HepG2 (cell line): ENCODE results near the gene CHML. TPM values are rescaled to one million over a fixed set of nuclear protein-coding genes. Genes with fewer than 3 reads are reported as not detected.

Source experiments
- ATF7-NPFF ChIP-seq: sonication (generic); formaldehyde crosslinking; IDR thresholded peaks from 2 replicates; pipeline ENCODE4 v1.8.1; 2023; ENCODE audit warnings: mild to moderate bottlenecking, low read depth, missing genetic modification reagents, moderate library complexity
- ATRX ChIP-seq: sonication (generic); formaldehyde crosslinking; IDR thresholded peaks from 2 replicates; pipeline ENCODE4 v1.4.0; 2020; ENCODE audit warnings: missing genetic modification reagents, borderline replicate concordance
- CBX5 ChIP-seq: sonication (generic); formaldehyde crosslinking; IDR thresholded peaks from 2 replicates; pipeline ENCODE4 v1.4.0; 2020; ENCODE audit warnings: missing genetic modification reagents, borderline replicate concordance
- DBP ChIP-seq: sonication (generic); formaldehyde crosslinking; IDR thresholded peaks from 2 replicates; pipeline ENCODE4 v1.4.0; 2020; ENCODE audit warnings: missing genetic modification reagents; ENCODE audit errors: not compliant biosample characterization
- DMAP1 ChIP-seq: IDR thresholded peaks from 2 replicates; pipeline ENCODE4 v1.6.1; 2016
- FLYWCH1 ChIP-seq: sonication (generic); formaldehyde crosslinking; IDR thresholded peaks from 2 replicates; pipeline ENCODE4 v1.8.1; 2023; ENCODE audit warnings: mild to moderate bottlenecking, missing genetic modification reagents
- HDAC2 ChIP-seq: sonication (generic); formaldehyde crosslinking; IDR thresholded peaks from 2 replicates; pipeline ENCODE4 v1.4.0; 2020; ENCODE audit warnings: missing genetic modification reagents
- IKZF5 ChIP-seq: IDR thresholded peaks from 2 replicates; pipeline ENCODE4 v1.6.1; 2018; ENCODE audit warnings: missing genetic modification reagents, mild to moderate bottlenecking, missing compliant biosample characterization
- IRF9 ChIP-seq: sonication (generic); formaldehyde crosslinking; IDR thresholded peaks from 2 replicates; pipeline ENCODE4 v1.8.0; 2022; ENCODE audit warnings: missing genetic modification reagents, mild to moderate bottlenecking, borderline replicate concordance
- MBNL3 ChIP-seq: fragments of 250-450 bp; sonication (Bioruptor Pico); conservative IDR thresholded peaks from 2 replicates; pipeline ENCODE4 v1.8.0; 2022; ENCODE audit warnings: mild to moderate bottlenecking, inconsistent platforms
- NCOA1 ChIP-seq: sonication (generic); formaldehyde crosslinking; IDR thresholded peaks from 2 replicates; pipeline ENCODE4 v1.9.0; 2021; ENCODE audit warnings: missing genetic modification reagents
- NFIC ChIP-seq: IDR thresholded peaks from 2 replicates; pipeline ENCODE4 v1.6.1; 2012; ENCODE audit warnings: mild to moderate bottlenecking, low read length, inconsistent platforms
- NR0B2 ChIP-seq: sonication (generic); formaldehyde crosslinking; IDR thresholded peaks from 2 replicates; pipeline ENCODE4 v1.4.0; 2020; ENCODE audit warnings: mild to moderate bottlenecking, missing genetic modification reagents
- PITX1 ChIP-seq: sonication (generic); formaldehyde crosslinking; IDR thresholded peaks from 2 replicates; pipeline ENCODE4 v1.5.1; 2020; ENCODE audit warnings: mild to moderate bottlenecking, missing genetic modification reagents
- SMC3 ChIP-seq: IDR thresholded peaks from 2 replicates; pipeline ENCODE4 v1.6.1; 2011; ENCODE audit warnings: low read length, improper control_type of control experiment
- TBX2 ChIP-seq: sonication (generic); formaldehyde crosslinking; IDR thresholded peaks from 2 replicates; pipeline ENCODE4 v1.5.0; 2020; ENCODE audit warnings: missing genetic modification reagents, mild to moderate bottlenecking, borderline replicate concordance
- TMF1 ChIP-seq: sonication (generic); formaldehyde crosslinking; IDR thresholded peaks from 2 replicates; pipeline ENCODE4 v1.8.1; 2022; ENCODE audit warnings: low read depth, missing genetic modification reagents
- ZBTB8A ChIP-seq: sonication (generic); formaldehyde crosslinking; IDR thresholded peaks from 2 replicates; pipeline ENCODE4 v1.4.0; 2020; ENCODE audit warnings: mild to moderate bottlenecking, low read depth, missing genetic modification reagents, borderline replicate concordance
- ZHX1 ChIP-seq: sonication (generic); formaldehyde crosslinking; IDR thresholded peaks from 2 replicates; pipeline ENCODE4 v1.8.1; 2022; ENCODE audit warnings: low read depth, mild to moderate bottlenecking, missing genetic modification reagents
- ZNF143 ChIP-seq: sonication (generic); formaldehyde crosslinking; IDR thresholded peaks from 2 replicates; pipeline ENCODE4 v1.4.0; 2020; ENCODE audit warnings: missing genetic modification reagents
- ZNF224 ChIP-seq: sonication (generic); formaldehyde crosslinking; IDR thresholded peaks from 2 replicates; pipeline ENCODE4 v1.5.0; 2020; ENCODE audit warnings: mild to moderate bottlenecking, missing genetic modification reagents
- ZNF333 ChIP-seq: sonication (generic); formaldehyde crosslinking; IDR thresholded peaks from 2 replicates; pipeline ENCODE4 v1.4.0; 2020; ENCODE audit warnings: mild to moderate bottlenecking, missing genetic modification reagents, borderline replicate concordance
- ZNF501 ChIP-seq: sonication (generic); formaldehyde crosslinking; IDR thresholded peaks from 2 replicates; pipeline ENCODE4 v1.5.1; 2020; ENCODE audit warnings: mild to moderate bottlenecking, moderate library complexity, missing genetic modification reagents
- ZNF607 ChIP-seq: sonication (generic); formaldehyde crosslinking; IDR thresholded peaks from 2 replicates; pipeline ENCODE4 v1.5.1; 2020; ENCODE audit warnings: missing genetic modification reagents, mild to moderate bottlenecking, borderline replicate concordance
- ZNF776 ChIP-seq: sonication (generic); formaldehyde crosslinking; IDR thresholded peaks from 2 replicates; pipeline ENCODE4 v1.4.0; 2020; ENCODE audit warnings: mild to moderate bottlenecking, missing genetic modification reagents
- polyA plus RNA-seq, 8 experiments: library from polyadenylated mRNA; depleted of rRNA in 3 of 8; stranded (reverse) in 7 of 8; unstranded in 1 of 8; fragments of >200 nt; fragmentation: Illumina TruSeq in 4 of 8; extraction: Trizol in 4 of 8; gene quantifications; 2 replicates each; pipeline versions ENCODE4 v1.2.1 to v1.2.3, GENCODE V29; 2011 to 2016; ENCODE audit warnings: low read depth in 4 of 8, missing spikeins in 1 of 8, mixed read lengths in 1 of 8; ENCODE audit not compliant: insufficient read depth in 1 of 8
- total RNA-seq, 5 experiments: library from RNA; depleted of rRNA; stranded (reverse); fragments of >200 nt; fragmentation: Illumina TruSeq; extraction: Trizol; gene quantifications; 2 replicates each; pipeline ENCODE4 v1.2.3, GENCODE V29; 2016; ENCODE audit warnings: low read depth in 1 of 5

The CHML gene
- total and polyA plus RNA-seq, 2 of the 13 experiments (the other 11 are each of a cell fraction or from before 2014, with no cell fraction given): 5.2 to 16.7 TPM

- no peak; the same call in 1 of the 2 replicates for TF ChIP-seq ZHX1 (CRISPR knock-in tag)
- no peak for TF ChIP-seq NFIC
- TF ChIP-seq ZNF143 (CRISPR knock-in tag): no peak
- TF ChIP-seq ZNF224 (CRISPR knock-in tag): no peak
- no peak for TF ChIP-seq IRF9 (CRISPR knock-in tag)
- no peak for TF ChIP-seq CBX5 (CRISPR knock-in tag)
- no peak for TF ChIP-seq FLYWCH1 (CRISPR knock-in tag)
- TF ChIP-seq IKZF5 (CRISPR knock-in tag): 0 out of 2 replicates have a peak, but pooled peaks have one; percentile 12
- TF ChIP-seq ZNF501 (CRISPR knock-in tag): peak; percentile 68
- no peak for TF ChIP-seq TBX2 (CRISPR knock-in tag)
- peak; percentile 20; the same call in 1 of the 2 replicates for TF ChIP-seq HDAC2 (CRISPR knock-in tag)
- no peak for TF ChIP-seq NR0B2 (CRISPR knock-in tag)
- no peak for TF ChIP-seq MBNL3 (CRISPR knock-in tag)
- TF ChIP-seq NCOA1 (CRISPR knock-in tag): no peak
- no peak for TF ChIP-seq ATF7-NPFF (CRISPR knock-in tag)
- no peak; the same call in 1 of the 2 replicates for TF ChIP-seq DMAP1 (CRISPR knock-in tag)
- no peak for TF ChIP-seq TMF1 (CRISPR knock-in tag)
- TF ChIP-seq PITX1 (CRISPR knock-in tag): no peak
- peak; percentile 11; the same call in 1 of the 2 replicates for TF ChIP-seq SMC3
- TF ChIP-seq ZNF607: no peak
- TF ChIP-seq DBP (CRISPR knock-in tag): no peak
- TF ChIP-seq ATRX (CRISPR knock-in tag): peak; percentile 27; the same call in 1 of the 2 replicates
- 0 out of 2 replicates have a peak, but pooled peaks have one; percentile 28 for TF ChIP-seq ZBTB8A (CRISPR knock-in tag)
- no peak for TF ChIP-seq ZNF776 (CRISPR knock-in tag)
- no peak for TF ChIP-seq ZNF333 (CRISPR knock-in tag)
Measured at GRCh38 chr1:241640867-241641622, 876 bp upstream of the CHML start (continued).
